ENCODE data around the gene RBBP7. TPM values are rescaled to one million over a fixed set of nuclear protein-coding genes. Genes with fewer than 3 reads are reported as not detected.
A peak's percentile ranks its signal among the peaks of the same experiment; 100 is the strongest.

The RBBP7 gene
- total and polyA plus RNA-seq, 8 donors: 29.1 to 90.0 (median 45.2) TPM

DNA sequence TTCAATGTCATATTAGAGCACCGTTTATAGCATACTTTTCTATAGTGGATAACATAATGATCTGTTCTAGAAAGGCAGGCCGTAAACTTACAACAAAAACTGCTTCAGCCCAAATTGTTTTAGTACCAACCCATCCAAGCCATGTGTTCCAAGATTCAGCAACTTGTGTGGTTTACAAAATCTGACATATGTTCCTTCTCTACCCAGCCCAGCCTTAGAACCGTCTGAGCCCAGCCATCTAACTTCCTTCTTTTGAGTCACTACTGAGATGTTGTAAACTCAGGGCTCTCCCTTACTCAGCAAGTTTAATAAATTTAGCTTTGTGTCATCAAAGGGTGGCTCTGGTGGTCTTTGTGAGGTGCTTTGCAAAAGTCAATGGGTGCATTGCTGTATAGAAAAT, 43.9 kb upstream of the RBBP7 start:
- DNase-seq (no peak), ATAC-seq (peak in 2 of 4 donors; percentile 37 to 50), FAIRE-seq (no peak)
- H3K36me3 ChIP-seq: no peaks in the 10 kb centered on the region
- no peak overlapping the region for H3K4me3 ChIP-seq
- peaks cover 0 to 4% (median 0%) of the 10 kb centered on the region in 4 donors for H3K27me3 ChIP-seq
- WGBS, 2 donors: 85 to 86% methylated on average over 3 of the region's 3 CpGs
- H3K27ac ChIP-seq: no peak overlapping the region
- H3K9me3 ChIP-seq: no peaks in the 10 kb centered on the region
- H3K4me1 ChIP-seq: no peaks in the 10 kb centered on the region
- TF ChIP-seq, protein P1, sequence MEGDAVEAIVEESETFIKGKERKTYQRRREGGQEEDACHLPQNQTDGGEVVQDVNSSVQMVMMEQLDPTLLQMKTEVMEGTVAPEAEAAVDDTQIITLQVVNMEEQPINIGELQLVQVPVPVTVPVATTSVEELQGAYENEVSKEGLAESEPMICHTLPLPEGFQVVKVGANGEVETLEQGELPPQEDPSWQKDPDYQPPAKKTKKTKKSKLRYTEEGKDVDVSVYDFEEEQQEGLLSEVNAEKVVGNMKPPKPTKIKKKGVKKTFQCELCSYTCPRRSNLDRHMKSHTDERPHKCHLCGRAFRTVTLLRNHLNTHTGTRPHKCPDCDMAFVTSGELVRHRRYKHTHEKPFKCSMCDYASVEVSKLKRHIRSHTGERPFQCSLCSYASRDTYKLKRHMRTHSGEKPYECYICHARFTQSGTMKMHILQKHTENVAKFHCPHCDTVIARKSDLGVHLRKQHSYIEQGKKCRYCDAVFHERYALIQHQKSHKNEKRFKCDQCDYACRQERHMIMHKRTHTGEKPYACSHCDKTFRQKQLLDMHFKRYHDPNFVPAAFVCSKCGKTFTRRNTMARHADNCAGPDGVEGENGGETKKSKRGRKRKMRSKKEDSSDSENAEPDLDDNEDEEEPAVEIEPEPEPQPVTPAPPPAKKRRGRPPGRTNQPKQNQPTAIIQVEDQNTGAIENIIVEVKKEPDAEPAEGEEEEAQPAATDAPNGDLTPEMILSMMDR (IDR thresholded peaks at IDR 0.05): no peak
- intact Hi-C loops (cut with DNase I): no loop called here

DNA sequence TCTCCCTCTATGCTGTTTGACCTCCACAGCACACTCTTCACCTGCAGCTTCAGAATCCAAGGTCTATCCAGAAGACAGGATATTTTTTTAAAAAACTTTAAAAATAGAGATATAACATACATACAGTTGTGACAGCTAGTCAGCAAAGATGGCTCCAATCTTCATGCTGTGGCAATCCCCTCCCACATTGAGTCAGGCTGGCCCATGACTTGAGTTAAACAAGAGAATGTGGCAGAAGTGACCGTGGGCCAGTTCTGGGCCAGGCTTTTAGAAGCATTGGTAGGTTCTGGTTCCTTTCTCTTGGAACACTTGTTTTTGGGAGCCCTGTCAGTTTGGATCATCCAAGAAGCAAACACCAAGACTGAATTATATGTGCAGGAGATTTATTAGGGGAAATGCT, 40.2 kb upstream of the RBBP7 start:
- Histone ChIP-seq H3K36me3 (no peaks in the 10 kb centered on the region), H3K27ac (no peak overlapping the region), H3K27me3 (peaks cover 0 to 10% (median 2%) of the 10 kb centered on the region in 4 donors), H3K4me1 (no peaks in the 10 kb centered on the region), H3K9me3 (no peaks in the 10 kb centered on the region), H3K4me3 (no peak overlapping the region)
- intact Hi-C loops (cut with DNase I): no loop called here
- TF ChIP-seq, protein P1 (IDR thresholded peaks at IDR 0.05): no peak
- no peak for FAIRE-seq
- ATAC-seq: no peak
- 66 to 90% methylated on average over 1 of the region's 1 CpG for WGBS, 2 donors
- DNase-seq: no peak

DNA sequence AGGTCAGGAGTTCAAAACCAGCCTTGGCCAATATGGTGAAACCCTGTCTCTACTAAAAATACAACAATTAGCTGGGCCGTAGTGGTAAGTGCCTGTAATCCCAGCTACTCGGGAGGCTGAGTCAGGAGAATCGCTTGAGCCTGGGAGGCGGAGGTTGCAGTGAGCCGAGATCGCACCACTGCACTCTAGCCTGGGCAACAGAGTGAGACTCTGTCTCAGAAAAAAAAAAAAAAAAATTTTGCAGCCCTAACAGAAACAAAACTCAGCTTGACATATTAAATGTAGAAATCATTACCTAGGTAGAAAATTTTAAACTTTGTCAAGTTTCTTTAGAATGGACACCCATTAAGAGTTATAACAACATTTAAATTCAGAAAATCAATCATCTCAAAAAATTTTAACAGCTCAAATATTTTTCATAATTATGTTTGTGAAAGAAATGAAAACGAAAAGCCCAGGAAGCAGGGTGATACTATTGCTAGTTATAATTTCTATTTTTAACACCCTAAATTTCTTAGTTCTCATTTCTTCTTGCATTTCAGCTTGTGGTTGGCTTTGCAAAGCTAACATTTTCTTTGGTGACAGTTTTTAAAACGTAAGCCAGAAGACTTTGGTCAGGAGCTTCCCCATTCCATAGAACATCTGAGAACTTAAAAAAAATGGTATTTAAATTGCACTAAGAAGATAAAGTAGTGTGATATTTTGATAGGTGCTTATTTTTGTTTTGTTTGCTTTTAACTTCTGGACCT, 33.3 kb upstream of the RBBP7 start:
- H3K27ac ChIP-seq: no peak overlapping the region
- no peaks in the 10 kb centered on the region for H3K36me3 ChIP-seq
- DNase-seq (no peak), FAIRE-seq (no peak), ATAC-seq (no peak)
- H3K27me3 ChIP-seq: peaks cover 0 to 17% (median 2%) of the 10 kb centered on the region in 4 donors
- WGBS, 2 donors: 74 to 78% methylated on average over 8 of the region's 8 CpGs
- H3K9me3 ChIP-seq: no peaks in the 10 kb centered on the region
- no peaks in the 10 kb centered on the region for H3K4me1 ChIP-seq
- TF ChIP-seq, protein P1 (IDR thresholded peaks at IDR 0.05): no peak
- no peak overlapping the region for H3K4me3 ChIP-seq
- intact Hi-C loops (cut with DNase I): no loop called here

DNA sequence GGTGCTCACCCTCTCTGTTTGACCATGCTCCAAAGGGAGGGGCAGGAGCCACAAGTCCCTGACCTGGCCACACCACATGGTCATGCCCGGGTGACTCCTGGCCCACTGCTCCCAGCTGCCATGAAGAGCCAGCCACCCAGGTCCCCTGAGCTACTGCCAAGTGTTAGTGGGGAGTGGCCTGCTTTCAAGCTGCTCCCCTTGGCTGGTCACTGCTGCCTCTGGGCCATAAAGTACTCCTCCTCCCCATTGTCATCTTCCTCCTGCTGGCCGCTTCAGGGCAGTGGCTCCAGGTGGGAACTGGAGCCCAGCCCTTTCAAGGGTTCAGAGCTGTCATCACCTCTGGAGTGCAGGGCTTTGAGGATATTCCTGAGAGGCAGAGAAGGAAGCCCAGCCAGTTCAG, 27.3 kb upstream of the RBBP7 start:
- WGBS, 2 donors: 76 to 84% methylated on average over 2 of the region's 2 CpGs
- Histone ChIP-seq H3K27ac (no peak overlapping the region), H3K36me3 (no peaks in the 10 kb centered on the region), H3K9me3 (no peaks in the 10 kb centered on the region), H3K4me3 (no peak overlapping the region), H3K27me3 (peaks cover 0 to 33% (median 2%) of the 10 kb centered on the region in 4 donors), H3K4me1 (no peaks in the 10 kb centered on the region)
- intact Hi-C loops (cut with DNase I): no loop called here
- FAIRE-seq: no peak
- no peak for DNase-seq
- TF ChIP-seq, protein P1 (IDR thresholded peaks at IDR 0.05): no peak
- no peak for ATAC-seq
